HG03432 (cell line): Measurements from ENCODE around the gene SCGB1C1.
"Not testable (repeated sequence)": the region's sequence is repeated elsewhere in the genome, so short reads cannot be mapped to it uniquely, and the experiment has no call there.

Experiments
- ATAC-seq: cut with Tn5 transposase; IDR thresholded peaks from one replicate; pipeline ENCODE4 v1.9.1; 2021; ENCODE audit warnings: mild to moderate bottlenecking, moderate library complexity; ENCODE audit not compliant: unreplicated experiment

SCGB1C1 gene

GRCh38 chr11:216081-216974 is 23.4 kb downstream of the SCGB1C1 start:
- ATAC-seq = no peak

GRCh38 chr11:217704-218103 is 24.8 kb downstream of the SCGB1C1 start:
- no peak for ATAC-seq

- ATAC-seq = no peak
These were observed 26.1 kb downstream of the SCGB1C1 start for GRCh38 chr11:218815-219593.

- ATAC-seq = not testable (repeated sequence)
These were observed 27.9 kb downstream of the SCGB1C1 start for GRCh38 chr11:220641-221215.

GRCh38 chr11:221539-221938 is 28.7 kb downstream of the SCGB1C1 start:
- no peak for ATAC-seq

GRCh38 chr11:221998-222789 is 29.3 kb downstream of the SCGB1C1 start:
- no peak for ATAC-seq

GRCh38 chr11:223026-223789 is 30.3 kb downstream of the SCGB1C1 start:
- no peak for ATAC-seq

GRCh38 chr11:223884-224283 is 31.0 kb downstream of the SCGB1C1 start:
- no peak for ATAC-seq

- ATAC-seq = no peak
These were observed 31.5 kb downstream of the SCGB1C1 start for GRCh38 chr11:224424-224823.

- no peak for ATAC-seq
These were observed 33.0 kb downstream of the SCGB1C1 start for GRCh38 chr11:225734-226453.

- no peak for ATAC-seq
These were observed 35.0 kb downstream of the SCGB1C1 start for GRCh38 chr11:227824-228379.

- ATAC-seq = no peak
These were observed 37.6 kb downstream of the SCGB1C1 start for GRCh38 chr11:230431-230830.

- no peak for ATAC-seq
These were observed 40.1 kb downstream of the SCGB1C1 start for GRCh38 chr11:232783-233565.

GRCh38 chr11:235180-235579 is 42.3 kb downstream of the SCGB1C1 start:
- no peak for ATAC-seq

- ATAC-seq = peak; percentile 20
These were observed 42.7 kb downstream of the SCGB1C1 start for GRCh38 chr11:235609-235996.

- ATAC-seq = peak; percentile 79
These were observed 43.3 kb downstream of the SCGB1C1 start, which contains the start of gene SIRT3 for GRCh38 chr11:235997-236773. Gene SIRT3, minus strand, starts transcription at chr11:236342. Its CDS starts 14 bp downstream, at chr11:236328.
